ENCODE measurements around the gene CMTM7.
"Not testable (repeated sequence)": the region's sequence is repeated elsewhere in the genome, so short reads cannot be mapped to it uniquely, and the experiment has no call there.

Gene CMTM7

DNA sequence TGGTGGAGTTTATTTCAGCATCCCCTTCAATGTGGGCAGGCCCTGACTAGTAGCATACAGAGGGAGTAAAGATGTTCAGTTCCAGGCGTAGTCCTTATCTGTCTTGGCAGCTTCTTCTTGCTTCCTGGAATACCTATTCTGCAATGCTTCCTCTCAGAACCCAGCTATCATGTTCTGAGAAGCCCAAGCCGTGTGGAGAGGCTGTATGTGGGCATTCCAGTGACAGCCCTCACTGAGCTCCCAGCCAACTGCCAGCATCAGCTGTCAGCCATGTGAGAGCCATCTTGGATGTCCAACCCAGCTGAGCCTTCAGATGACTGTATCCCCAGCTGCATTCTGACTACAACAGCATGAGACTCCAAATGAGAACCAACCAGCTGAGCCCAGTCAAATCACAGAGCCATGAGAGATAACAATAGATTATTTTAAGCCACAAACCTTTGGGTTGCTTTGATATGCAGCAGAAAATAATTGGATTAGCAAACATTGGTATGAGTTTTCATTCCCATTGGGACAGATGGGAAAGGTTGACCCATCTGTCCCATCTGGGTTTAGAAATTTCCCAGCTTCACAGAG is 8.4 kb upstream of the CMTM7 start:
- DNase-seq = no peak

DNA sequence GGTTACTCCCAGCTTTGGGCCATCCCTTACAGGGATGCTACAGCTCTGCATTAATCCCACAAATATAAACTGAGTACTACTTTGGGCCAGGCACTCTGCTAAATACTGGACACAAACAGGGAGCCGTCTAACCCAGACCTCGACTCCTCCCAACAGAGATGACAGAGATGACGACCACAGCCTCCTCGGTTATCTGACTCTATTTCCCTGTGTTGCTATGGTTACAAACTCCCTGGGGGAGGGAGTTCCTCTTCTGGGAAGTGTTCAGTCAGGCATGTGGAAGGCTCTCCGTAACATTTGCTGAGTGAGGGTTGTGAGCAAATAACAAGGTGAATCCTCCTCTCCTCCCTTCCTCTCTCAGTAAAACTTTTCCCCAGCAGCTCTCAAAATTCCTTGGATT is 6.7 kb upstream of the CMTM7 start:
- DNase-seq = peak; percentile 54

DNA sequence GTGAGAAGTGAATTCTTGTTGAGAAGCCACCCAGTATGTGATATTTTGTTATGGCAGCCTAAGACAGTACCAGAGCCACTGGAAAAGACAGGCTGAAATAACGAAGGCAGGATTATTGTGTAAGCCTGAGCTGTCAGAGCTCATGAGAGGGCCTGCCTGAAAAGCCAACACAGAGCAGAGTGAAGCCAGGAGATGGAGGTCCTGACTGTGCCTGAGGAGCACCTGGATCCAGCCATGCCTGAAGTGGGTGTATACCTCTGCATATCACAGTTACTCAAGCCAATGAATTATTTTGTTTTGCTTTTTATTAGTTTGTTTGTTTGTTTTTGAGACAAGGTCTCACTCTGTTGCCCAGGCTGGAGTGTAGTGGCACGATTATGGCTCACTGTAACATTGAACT is 4.1 kb upstream of the CMTM7 start:
- DNase-seq = no peak

DNA sequence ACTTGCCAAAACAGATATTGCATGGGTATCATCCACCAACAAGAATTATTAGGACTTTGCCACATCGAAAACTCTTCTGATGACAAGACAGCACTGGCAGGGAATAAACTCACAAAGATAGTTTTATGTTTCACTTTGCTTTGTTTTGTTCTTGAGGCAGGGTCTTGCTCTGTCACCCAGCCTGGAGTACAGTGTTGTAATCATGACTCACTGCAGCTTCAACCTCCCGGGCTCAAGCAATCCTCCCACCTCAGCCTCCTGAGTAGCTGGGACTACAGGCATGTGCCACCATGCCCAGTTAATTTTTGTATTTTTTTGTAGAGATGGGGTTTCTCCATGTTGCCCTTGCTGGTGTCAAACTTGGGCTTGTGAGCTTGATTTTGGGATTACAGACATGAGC is 2.1 kb upstream of the CMTM7 start:
- DNase-seq = not testable (repeated sequence)

DNA sequence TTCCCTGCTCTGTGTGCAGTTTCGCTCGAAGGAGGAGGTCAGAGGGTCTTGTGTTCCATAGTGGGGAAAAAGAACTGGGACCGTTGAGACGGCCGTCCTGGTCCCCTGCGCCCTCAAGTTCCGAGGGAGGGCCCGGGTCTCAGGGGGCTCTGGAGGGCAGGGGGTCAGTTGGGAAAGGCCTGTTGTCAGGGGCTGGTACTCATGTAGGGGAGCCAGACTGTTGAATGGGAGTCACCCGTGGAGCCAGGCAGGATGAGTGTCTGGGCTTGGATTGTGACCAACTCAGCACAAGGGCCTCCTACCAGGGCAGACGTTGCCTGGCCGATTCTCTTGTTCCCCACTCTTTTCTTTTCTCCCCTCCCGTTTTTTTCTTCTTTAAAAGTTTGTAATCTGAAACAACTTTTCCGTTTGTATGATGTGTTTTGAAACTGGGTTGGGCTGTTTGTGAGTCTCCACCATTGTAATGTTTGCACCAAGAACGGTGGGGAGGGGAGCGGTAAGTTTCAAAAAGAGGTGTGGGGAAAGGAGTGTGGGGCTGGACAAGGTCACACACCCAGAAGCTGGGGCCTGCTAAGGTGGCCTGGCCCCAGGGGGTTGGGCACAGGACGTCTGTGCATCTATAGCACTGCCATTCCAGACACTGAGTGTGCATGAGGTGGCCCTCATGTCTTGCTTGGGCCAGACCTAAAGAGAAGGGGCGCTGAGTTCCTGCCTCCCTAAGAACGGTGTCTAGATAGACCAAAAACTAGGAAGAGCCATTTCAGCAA is 1.1 kb downstream of the CMTM7 start:
- peak; percentile 67 for DNase-seq

DNA sequence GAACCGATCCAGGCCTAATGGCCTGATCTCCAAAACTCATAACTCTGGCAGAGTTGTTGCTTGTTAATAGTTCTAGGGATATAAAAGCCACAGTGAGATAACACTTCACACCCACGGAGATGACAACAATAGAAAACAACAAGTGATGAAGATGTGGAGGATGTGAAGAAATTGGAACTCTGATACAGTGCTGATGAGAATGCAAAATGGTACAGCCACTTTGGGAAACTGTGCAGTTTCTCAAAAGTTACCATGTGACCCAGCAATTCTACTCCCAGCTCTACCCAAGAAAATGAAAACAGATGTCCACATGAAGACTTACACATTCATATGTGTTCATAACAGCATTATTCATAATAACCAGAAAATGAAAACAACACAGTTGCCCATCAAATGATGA is 3.8 kb downstream of the CMTM7 start:
- no peak for DNase-seq

DNA sequence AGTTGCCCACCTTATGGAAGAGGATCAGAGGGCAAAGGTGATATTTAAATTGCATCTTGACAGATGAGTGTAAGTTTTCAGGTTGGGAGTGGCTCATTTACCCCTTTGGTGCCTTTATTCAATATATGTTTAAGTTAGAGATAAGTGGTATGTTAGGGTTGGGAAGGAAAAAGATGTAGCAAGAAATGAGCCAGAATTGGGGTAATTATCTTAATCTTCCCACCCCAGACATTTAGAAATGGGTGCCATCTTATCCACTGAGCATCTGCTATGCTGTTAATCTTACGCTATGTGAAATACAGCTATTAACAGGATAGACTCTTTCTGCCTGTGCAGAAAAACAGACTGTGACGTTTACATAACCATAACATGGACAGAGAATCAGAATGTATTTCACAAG is 6.3 kb downstream of the CMTM7 start:
- no peak for DNase-seq

DNA sequence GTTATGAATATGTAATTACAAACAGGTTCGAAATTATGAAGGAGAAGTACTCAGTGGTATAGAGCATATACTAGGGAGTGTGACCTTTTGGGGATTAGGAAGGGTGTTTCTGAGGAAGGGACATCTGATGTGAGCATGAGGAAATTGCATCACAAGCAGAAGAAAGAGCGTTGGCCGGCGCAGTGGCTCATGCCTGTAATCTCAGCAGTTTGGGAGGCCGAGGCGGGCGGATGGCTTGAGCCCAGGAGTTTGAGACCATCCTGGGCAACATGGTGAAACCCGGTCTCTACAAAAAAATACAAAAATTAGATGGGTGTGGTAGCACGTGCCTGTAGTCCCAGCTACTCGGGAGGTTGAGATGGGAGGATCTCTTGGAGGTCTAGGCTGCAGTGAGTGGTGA is 6.9 kb downstream of the CMTM7 start:
- no peak for DNase-seq

DNA sequence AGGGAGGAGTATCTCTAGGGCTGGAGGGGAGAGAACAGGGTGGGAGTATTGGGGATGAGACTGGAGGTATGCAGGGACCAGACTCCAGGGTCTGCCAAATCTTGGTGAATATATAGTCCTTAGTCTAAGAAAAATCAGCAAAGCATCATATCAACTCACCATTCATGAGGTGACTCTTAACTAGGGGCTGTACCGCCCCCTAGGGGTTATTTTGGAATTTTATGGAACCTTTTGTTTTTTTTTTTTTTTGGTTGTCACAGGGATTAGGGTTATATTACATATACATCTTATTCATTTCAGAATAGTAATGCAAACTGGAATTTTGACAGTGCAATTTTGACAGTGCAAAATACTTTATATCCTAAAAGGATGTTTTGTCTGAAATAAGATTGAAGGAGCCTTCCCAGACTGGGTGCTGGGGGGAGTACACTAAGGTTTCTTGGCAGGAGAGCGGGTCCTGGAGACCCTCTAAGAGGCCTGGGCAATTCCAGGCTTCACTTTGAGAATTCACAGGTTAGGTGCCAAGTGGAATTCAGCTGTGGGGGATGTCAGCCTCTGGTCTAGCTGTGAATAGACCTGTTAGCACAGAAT is 7.5 kb downstream of the CMTM7 start:
- DNase-seq = no peak

DNA sequence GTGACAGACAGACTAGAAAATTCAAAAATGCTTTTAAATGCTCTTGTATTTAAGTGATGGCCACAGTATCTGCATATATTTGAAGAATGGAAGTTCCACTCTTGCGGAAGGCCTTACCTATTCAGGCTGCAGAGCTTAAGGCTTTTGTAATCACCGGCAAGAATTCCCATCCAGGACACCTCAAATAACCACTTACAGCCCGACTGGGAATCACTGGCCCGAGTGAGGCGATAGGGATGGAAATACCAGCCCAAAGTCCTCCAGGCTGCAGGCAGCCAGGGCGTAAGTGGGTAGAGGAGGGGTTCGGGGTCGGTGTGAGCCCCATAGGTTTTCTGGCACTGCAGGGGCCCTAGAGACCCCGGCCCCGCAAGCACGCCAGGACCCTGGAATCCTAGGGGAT is 9.5 kb downstream of the CMTM7 start:
- DNase-seq = no peak

DNA sequence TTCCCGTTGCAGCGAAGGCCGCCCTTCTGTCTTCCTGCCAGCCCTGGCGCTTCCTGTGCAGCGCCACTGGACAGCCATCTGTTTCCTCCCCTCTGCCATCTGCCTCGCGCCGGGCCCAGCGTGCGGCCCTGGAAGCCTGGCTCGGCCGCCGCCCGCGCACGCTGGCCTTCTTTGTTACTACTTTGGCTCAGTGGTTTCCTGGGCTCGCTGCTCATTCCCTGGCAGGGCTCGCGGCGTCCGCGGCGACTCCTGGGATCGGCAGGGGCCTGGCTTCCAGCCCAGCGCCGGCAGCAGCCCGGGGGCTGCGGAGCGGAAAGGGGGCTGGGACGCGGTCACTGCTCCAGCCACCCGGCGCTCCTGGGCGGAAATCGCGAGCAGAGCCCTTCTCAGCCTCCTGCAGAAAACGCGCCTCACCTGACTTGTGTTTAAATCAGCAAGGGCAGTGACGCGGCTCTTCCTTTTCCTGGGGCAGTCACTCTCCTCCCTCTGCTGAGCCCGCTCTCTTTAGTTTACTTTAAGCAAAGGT is 10.0 kb downstream of the CMTM7 start:
- DNase-seq = peak; percentile 85

DNA sequence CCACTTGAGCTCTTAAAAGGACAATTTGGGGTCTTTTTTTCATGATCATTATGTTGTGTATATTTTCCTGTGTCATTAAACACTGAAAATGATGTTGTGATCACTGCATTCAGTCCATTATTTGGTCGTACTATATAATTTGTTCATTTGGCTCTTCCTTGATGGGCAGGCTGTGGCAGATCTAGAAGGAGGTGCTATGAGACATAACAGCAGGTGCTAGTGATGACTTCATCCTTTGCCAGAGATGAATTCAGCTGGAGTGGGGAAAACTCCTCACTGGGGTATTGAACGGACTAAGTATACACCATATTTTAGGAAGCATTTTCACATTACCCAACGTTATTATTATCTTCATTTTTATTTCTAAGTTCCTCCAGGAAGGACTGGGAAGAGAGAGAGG is 12.0 kb downstream of the CMTM7 start:
- DNase-seq = no peak

DNA sequence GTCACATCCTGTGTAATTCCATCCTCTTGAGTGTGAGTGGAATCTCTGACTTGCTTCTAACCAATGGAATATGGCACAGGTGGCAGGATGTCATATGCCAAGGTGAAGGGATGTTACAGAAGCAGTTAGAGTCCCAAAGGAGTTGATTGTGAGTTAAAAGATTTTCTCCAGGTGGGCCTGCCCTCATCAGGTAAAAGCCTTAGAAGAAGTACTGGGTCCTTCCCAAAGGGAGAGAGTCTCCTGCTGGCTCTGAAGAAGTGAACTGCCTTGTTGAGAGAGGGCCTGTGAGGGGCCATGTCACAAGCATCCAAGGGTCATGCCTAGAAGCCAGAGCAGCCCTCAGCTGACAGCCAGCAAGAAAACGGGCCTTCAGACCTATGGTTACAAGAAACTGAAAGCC is 13.1 kb downstream of the CMTM7 start:
- no peak for DNase-seq

DNA sequence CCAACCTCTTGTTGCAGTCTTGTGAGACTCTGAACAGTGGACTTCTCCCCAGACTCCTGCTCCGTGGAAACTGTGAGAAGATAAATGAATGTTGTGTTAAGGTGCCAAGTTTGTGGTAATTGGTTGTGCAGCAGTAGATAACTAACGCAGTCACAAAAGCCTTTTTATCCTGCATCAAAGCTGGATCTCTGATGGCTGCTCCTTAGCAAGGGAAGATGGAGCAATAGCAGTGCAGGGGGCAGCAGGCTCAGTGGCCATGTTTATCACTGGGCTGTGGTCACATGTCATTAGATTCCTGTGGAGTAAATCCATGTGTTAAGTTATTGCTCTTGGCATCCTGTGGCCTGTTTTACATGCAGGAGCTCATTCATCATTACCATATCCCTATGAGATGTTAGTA is 13.5 kb downstream of the CMTM7 start:
- DNase-seq = no peak

DNA sequence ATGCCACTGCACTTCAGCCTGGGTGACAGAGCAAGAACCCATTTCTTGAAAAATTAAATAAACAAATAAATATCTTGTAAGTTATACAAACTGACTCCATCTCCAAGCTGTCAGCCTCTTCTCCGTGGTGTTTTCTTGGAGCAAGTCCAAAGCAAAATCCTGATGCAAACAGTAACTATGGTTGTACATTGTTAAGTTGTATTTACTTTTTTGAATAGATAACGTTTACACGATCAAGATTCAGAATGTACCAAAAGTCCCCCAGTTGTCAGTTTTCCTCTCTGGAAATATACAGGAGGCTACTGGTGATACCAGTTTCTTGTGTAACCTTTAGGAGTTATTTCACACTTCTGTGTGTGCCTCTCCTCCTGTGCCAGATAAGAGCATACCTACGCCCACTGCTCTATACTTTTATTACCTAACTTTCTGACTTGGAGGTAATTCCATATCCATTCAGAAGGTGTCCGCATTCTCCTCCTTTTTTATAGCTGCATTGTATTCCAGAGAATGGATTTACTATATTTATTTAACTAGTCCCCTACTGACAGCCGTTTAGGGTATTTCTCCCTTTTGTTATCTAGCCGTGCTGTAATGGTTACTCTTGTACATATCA is 14.2 kb downstream of the CMTM7 start:
- no peak for DNase-seq

DNA sequence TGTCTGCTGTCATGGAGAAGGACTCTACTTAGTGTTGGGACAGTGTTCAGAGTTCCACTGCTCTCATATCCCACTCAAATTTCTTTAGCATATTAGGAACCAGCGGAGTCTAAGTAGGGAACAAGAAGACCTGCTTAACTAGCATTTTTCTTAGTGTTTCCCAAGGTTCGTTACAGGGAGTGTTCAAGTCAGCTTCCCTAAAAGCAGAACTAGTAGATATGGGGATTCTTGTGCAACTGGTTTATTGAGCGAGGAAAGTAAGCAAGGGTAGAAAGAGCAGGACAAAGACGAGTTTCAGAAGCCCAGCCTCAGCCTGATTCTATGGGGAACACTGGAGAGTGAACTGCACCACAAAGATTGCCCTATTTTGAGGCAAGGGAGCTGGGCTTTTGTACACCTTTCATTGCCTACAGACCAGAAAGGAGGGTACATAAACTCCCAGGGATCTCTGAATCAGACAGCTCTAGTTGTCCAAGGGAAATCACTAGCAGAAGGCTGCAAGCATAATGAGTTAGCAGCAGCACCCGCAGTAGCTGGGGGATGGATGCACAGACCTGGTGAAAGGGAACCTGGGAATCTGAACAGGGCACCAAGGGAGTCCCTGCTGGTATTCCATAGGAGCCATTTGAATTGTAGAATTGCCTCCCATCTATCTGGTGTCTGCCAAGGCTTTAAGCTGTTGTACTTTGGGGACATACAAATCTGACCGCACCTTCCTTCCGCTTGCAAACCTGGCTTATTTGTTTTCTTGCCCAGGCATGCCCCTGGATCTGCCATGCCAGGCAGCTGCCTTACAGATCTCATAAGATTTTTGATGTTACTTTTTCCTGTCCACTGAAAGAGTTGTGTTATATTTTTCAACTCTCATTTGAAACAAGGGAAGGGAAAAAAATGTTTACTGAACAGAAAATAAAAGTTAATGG is 15.1 kb downstream of the CMTM7 start:
- peak; percentile 23 for DNase-seq

DNA sequence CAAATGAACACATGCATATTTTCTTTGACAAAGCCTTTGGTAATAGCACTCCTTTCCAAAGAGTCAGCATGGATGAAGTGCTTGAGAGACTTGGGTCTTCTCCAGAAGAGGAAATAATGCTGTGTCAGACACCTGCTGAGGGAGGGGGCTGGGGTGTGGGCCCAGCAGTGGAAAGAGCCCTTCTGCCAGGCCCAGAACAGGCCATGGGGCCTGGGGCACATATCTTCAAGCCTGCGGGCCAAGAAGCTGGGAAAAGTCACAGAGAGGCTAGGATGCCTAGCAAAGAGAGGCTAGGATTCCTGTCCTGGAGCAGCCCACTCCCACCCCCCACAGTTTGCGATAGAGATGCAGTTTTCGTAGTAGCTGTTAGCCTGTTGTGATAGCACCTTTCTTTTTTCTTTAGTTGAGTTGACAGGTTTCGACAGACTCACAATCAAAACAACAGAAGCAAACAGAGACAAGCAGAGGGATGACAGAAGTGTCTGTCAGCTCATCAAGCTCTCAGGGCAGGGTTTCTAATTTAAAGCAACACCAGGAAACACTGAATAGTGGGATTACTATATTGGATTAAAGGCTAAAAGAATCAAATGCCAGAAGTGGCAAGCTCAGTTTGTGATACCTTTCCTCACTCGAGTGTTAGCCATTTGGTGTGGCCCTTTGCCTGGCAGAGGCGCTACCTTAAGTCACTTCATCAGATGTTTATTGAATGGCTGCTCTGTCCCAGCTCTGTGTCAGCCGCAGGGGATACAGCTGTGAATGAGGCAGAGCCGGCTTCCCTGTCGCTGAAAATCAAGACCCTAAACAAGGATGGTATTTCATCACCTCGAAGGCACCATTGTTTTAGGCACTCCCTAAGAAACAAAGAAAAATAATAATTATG is 19.0 kb downstream of the CMTM7 start:
- no peak for DNase-seq

DNA sequence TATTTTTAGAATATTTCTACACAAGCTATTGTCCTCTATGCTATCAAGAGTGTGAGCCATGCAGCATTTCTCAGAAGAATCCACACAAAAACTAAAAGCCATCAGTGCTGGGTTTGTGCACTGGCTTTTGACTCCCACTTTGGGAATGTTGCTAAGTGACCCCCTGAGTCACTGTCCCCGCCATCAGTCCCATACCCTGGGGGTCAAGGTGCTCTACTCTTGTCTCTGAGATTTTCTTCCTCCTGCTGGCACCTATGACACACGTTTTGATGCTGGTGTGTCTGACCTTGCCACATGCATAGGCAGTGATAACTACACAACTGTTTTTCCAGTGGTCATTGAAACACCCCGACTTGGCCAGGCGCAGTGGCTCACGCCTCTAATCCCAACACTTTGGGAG is 19.8 kb downstream of the CMTM7 start:
- no peak for DNase-seq

DNA sequence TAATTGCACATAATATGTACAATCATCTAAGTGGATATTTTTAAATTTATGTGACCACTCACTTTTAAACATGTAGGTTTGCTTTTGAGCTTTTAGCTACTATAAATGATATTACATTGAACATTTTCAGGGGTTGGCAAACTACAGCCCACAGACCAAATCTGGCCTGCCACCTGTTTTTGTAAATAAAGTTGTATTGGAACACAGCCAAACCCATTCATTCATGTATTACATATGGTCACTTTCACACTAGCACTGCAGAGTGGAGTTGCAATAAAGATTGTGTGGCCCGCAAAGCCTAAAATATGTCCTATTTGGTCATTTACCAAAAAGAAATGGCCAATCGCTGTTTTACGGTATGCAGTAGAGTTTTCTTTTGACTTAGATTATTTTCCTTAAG is 21.2 kb downstream of the CMTM7 start:
- no peak for DNase-seq

DNA sequence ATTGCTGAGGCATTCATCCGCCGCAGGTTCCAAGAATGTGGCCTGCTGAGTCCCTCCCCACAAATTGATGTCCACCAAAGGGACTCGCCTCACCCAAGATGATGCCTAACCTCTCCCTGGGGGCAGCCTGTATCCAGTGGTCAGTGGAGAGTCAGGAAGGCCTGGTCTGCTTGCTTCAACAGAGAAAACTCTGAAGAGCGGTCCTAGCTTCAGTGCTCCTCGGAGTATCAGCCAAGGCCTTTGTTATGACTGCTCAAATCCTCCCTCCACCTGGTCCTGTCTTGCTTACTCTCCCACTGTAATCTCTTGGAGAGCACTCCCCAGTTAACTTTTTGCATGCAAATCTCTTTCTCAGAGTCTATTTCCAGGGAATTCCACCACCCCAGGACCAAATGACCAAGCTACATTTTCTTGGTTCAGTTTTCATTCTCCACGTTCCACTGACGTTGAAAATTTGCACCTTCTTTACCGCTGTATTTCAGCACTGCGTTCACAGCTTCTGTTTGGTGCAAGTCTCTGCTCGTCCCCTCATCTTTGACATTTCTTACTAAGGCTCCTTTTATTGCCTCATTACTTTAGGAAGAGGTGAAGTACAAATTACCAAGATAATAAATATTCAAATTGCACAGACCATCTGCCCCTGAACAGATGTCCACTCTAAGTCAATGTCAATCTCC is 22.3 kb downstream of the CMTM7 start:
- DNase-seq = no peak

Measured in right forelimb (tissue), 1 donor.